HepG2 (cell line): Measurements from ENCODE around the gene LRP5. TPM values are rescaled to one million over a fixed set of nuclear protein-coding genes. Genes with fewer than 3 reads are reported as not detected.

Experiments used
- ATAC-seq: fragments of 200-7000 bp; cut with Tn5 transposase; 3 replicates; pipeline ENCODE4 v1.9.1; 2020; ENCODE audit warnings: mild to moderate bottlenecking, moderate library complexity
- BruUV-seq: library from RNA; stranded (reverse); fragments of 400-500 nt; replicated peaks from 2 replicates; lab custom pipeline; 2021; lab: Mats Ljungman, UMichigan
- CTCF ChIA-PET: fragments of 300-600 bp; formaldehyde crosslinking; extraction: SDS; loops from one replicate; lab custom pipeline; 2021; ENCODE audit warnings: low total read pairs, inconsistent platforms, low intra/inter-chr PET ratio; lab: Yijun Ruan, JAX
- POLR2A ChIA-PET: fragments of 350-600 bp; sonication (Branson Sonifier 250); formaldehyde crosslinking; loops from one replicate; lab custom pipeline; 2020; ENCODE audit warnings: antibody characterized with exemption, inconsistent platforms; lab: Yijun Ruan, JAX
- DNase-seq: peaks from one replicate; pipeline ENCODE4 v3.0.0-alpha.2; 2015; ENCODE audit warnings: low spot score
- FAIRE-seq: peaks from 3 replicates; lab custom pipeline; 2011; peaks lifted over from hg19 to GRCh38; lab: Jason Lieb, UNC
- H2AFZ ChIP-seq: one replicate; pipeline ENCODE4 v1.6.1; 2011; ENCODE audit warnings: low read length, inconsistent platforms
- H3K27ac ChIP-seq: fragments of 300-600 bp; 3 replicates; pipeline ENCODE4 v1.8.0; 2011; ENCODE audit warnings: mixed run types, mild to moderate bottlenecking, mixed read lengths, low read length, inconsistent platforms; ENCODE audit not compliant: insufficient read depth; ENCODE audit errors: extremely low read length
- H3K27me3 ChIP-seq, 2 experiments: fragments of 200-600 bp in 1 of 2; 2 replicates in 1 of 2; 3 replicates in 1 of 2; pipeline versions ENCODE4 v1.6.0 to v1.8.0; 2011; ENCODE audit warnings: low read length in 2 of 2, mild to moderate bottlenecking in 2 of 2, moderate library complexity in 2 of 2, inconsistent platforms in 1 of 2; ENCODE audit not compliant: insufficient read depth in 2 of 2, control insufficient read depth in 1 of 2
- H3K36me3 ChIP-seq, 2 experiments: fragments of 200-600 bp in 1 of 2; replicated peaks in 1 of 2; 2 replicates in 1 of 2; 3 replicates in 1 of 2; pipeline versions ENCODE4 v1.5.1 to v1.8.0; 2011; ENCODE audit warnings: low read length in 2 of 2, inconsistent platforms in 1 of 2; ENCODE audit not compliant: insufficient read depth in 2 of 2, control insufficient read depth in 1 of 2
- H3K4me1 ChIP-seq: 2 replicates; pipeline ENCODE4 v1.5.1; 2012; ENCODE audit warnings: low read length, inconsistent platforms; ENCODE audit not compliant: insufficient read depth
- H3K4me2 ChIP-seq: 2 replicates; pipeline ENCODE4 v1.6.0; 2011; ENCODE audit warnings: low read depth, low read length, inconsistent platforms
- H3K4me3 ChIP-seq, 3 experiments: fragments of 200-600 bp in 1 of 3; sonication (generic), shearing (Covaris generic) in 1 of 3; replicated peaks in 1 of 3; 2 replicates each; pipeline ENCODE4 v1.5.1; 2011 to 2016; ENCODE audit warnings: low read length in 3 of 3, inconsistent platforms in 2 of 3, low read depth in 2 of 3, mild to moderate bottlenecking in 2 of 3, control low read depth in 1 of 3, mixed read lengths in 1 of 3; ENCODE audit not compliant: insufficient read depth in 1 of 3
- H3K79me2 ChIP-seq: one replicate; pipeline ENCODE4 v1.6.1; 2011; ENCODE audit warnings: low read length, inconsistent platforms; ENCODE audit not compliant: insufficient read depth
- H3K9ac ChIP-seq: 2 replicates; pipeline ENCODE4 v1.6.0; 2011; ENCODE audit warnings: mild to moderate bottlenecking, low read depth, low read length, inconsistent platforms; ENCODE audit not compliant: insufficient read depth
- H3K9me3 ChIP-seq: 2 replicates; pipeline ENCODE4 v1.5.1; 2012; ENCODE audit warnings: mild to moderate bottlenecking, low read length
- H4K20me1 ChIP-seq: 2 replicates; pipeline ENCODE4 v1.6.0; 2011; ENCODE audit warnings: inconsistent platforms, mild to moderate bottlenecking, low read length, moderate library complexity; ENCODE audit not compliant: insufficient read depth
- AGO2 ChIP-seq: fragments of 200-400 bp; formaldehyde crosslinking; optimal IDR thresholded peaks from 2 replicates; pipeline ENCODE3; 2017; ENCODE audit warnings: mild to moderate bottlenecking, low read depth, low read length, moderate library complexity
- ATM ChIP-seq: fragments of 450-650 bp; IDR thresholded peaks from 2 replicates; pipeline ENCODE4 v1.7.1; 2017; ENCODE audit warnings: mild to moderate bottlenecking, borderline replicate concordance
- HMG20B ChIP-seq: conservative IDR thresholded peaks from 2 replicates; pipeline ENCODE4 v1.6.1; 2016; ENCODE audit warnings: missing genetic modification reagents, missing compliant biosample characterization
- HNRNPL ChIP-seq: fragments of 200-400 bp; formaldehyde crosslinking; IDR thresholded peaks from 2 replicates; pipeline ENCODE4 v1.6.1; 2017; ENCODE audit warnings: mild to moderate bottlenecking, low read depth, low read length
- SKI ChIP-seq: fragments of 450-650 bp; IDR thresholded peaks from one replicate; pipeline ENCODE4 v1.6.1; 2018; ENCODE audit warnings: mild to moderate bottlenecking; ENCODE audit not compliant: partially characterized antibody
- STAT5B ChIP-seq: sonication (generic); formaldehyde crosslinking; IDR thresholded peaks from 2 replicates; pipeline ENCODE4 v1.4.0; 2020; ENCODE audit warnings: missing genetic modification reagents
- TOPORS ChIP-seq: sonication (generic); formaldehyde crosslinking; IDR thresholded peaks from 2 replicates; pipeline ENCODE4 v1.8.0; 2023; ENCODE audit warnings: mild to moderate bottlenecking, missing genetic modification reagents
- ZBTB8A ChIP-seq: sonication (generic); formaldehyde crosslinking; IDR thresholded peaks from 2 replicates; pipeline ENCODE4 v1.4.0; 2020; ENCODE audit warnings: mild to moderate bottlenecking, low read depth, missing genetic modification reagents, borderline replicate concordance
- ZNF382 ChIP-seq: sonication (generic); formaldehyde crosslinking; IDR thresholded peaks from 2 replicates; pipeline ENCODE4 v1.5.0; 2020; ENCODE audit warnings: missing genetic modification reagents, mild to moderate bottlenecking, borderline replicate concordance
- ZNF44 ChIP-seq: sonication (generic); formaldehyde crosslinking; IDR thresholded peaks from 2 replicates; pipeline ENCODE4 v1.5.1; 2020; ENCODE audit warnings: mild to moderate bottlenecking, missing genetic modification reagents
- ZSCAN29 ChIP-seq: sonication (generic); formaldehyde crosslinking; conservative IDR thresholded peaks from 2 replicates; pipeline ENCODE4 v1.4.0; 2020; ENCODE audit warnings: mild to moderate bottlenecking, missing genetic modification reagents
- WGBS: methylation state at CpG from one replicate; pipeline ENCODE4 v1.1.6; 2017; ENCODE audit warnings: low lambda C conversion rate; 5-methylcytosine and 5-hydroxymethylcytosine counted together
- in situ Hi-C: cut with HindIII; loops from 2 replicates; pipeline ENCODE4 v1.10.0; 2017; ENCODE audit warnings: low pct_unique_long_range_greater_than_20kb; ENCODE audit not compliant: extremely low pct_ligation_motif_present
- intact Hi-C: fragments of 100-400 bp; cut with micrococcal nuclease; formaldehyde crosslinking; loops from one replicate; pipeline ENCODE4 v1.10.0; 2022; ENCODE audit not compliant: unreplicated experiment
- polyA plus RNA-seq, 8 experiments: library from polyadenylated mRNA; depleted of rRNA in 3 of 8; stranded (reverse) in 7 of 8; unstranded in 1 of 8; fragments of >200 nt; fragmentation: Illumina TruSeq in 4 of 8; extraction: Trizol in 4 of 8; gene quantifications; 2 replicates each; pipeline versions ENCODE4 v1.2.1 to v1.2.3, GENCODE V29; 2011 to 2016; ENCODE audit warnings: low read depth in 4 of 8, missing spikeins in 1 of 8, mixed read lengths in 1 of 8; ENCODE audit not compliant: insufficient read depth in 1 of 8
- total RNA-seq, 5 experiments: library from RNA; depleted of rRNA; stranded (reverse); fragments of >200 nt; fragmentation: Illumina TruSeq; extraction: Trizol; gene quantifications; 2 replicates each; pipeline ENCODE4 v1.2.3, GENCODE V29; 2016; ENCODE audit warnings: low read depth in 1 of 5
- TF ChIP-seq, protein P1 (sequence below): sonication (generic); formaldehyde crosslinking; IDR thresholded peaks from 2 replicates; pipeline ENCODE4 v1.8.0; 2022; ENCODE audit warnings: mild to moderate bottlenecking, missing genetic modification reagents; ENCODE audit not compliant: insufficient replicate concordance
- TF ChIP-seq, protein P2 (sequence below): sonication (generic); formaldehyde crosslinking; IDR thresholded peaks from 2 replicates; pipeline ENCODE4 v1.8.0; 2022; ENCODE audit warnings: mild to moderate bottlenecking, missing genetic modification reagents

The LRP5 gene
- total and polyA plus RNA-seq, 2 of the 13 experiments (the other 11 are each of a cell fraction or from before 2014, with no cell fraction given): 40.4 to 64.0 TPM

- WGBS: 98% methylated on average over 35 of the region's 35 CpGs
- in situ Hi-C loops: no loop called here
- no peaks in the 10 kb centered on the region for H3K27me3 ChIP-seq
- ATAC-seq (no peak), DNase-seq (no peak), FAIRE-seq (no peak)
- no peak overlapping the region for H3K4me2 ChIP-seq
- no TSS peak for BruUV-seq
- no peaks in the 10 kb centered on the region for H3K9me3 ChIP-seq
- H3K9ac ChIP-seq: no peak overlapping the region
- H2AFZ ChIP-seq: no peak overlapping the region
- ChIA-PET CTCF (no interaction called here), POLR2A (no interaction called here)
- TF ChIP-seq ZBTB8A (CRISPR knock-in tag) (no peak), ZNF44 (CRISPR knock-in tag) (no peak), AGO2 (peak; percentile 55), HNRNPL (peak; percentile 89), ATM (no peak), STAT5B (CRISPR knock-in tag) (no peak), TOPORS (CRISPR knock-in tag) (no peak), ZSCAN29 (no peak), HMG20B (CRISPR knock-in tag) (no peak), SKI (no peak), ZNF382 (CRISPR knock-in tag) (no peak)
- TF ChIP-seq, protein P1, sequence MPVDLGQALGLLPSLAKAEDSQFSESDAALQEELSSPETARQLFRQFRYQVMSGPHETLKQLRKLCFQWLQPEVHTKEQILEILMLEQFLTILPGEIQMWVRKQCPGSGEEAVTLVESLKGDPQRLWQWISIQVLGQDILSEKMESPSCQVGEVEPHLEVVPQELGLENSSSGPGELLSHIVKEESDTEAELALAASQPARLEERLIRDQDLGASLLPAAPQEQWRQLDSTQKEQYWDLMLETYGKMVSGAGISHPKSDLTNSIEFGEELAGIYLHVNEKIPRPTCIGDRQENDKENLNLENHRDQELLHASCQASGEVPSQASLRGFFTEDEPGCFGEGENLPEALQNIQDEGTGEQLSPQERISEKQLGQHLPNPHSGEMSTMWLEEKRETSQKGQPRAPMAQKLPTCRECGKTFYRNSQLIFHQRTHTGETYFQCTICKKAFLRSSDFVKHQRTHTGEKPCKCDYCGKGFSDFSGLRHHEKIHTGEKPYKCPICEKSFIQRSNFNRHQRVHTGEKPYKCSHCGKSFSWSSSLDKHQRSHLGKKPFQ (CRISPR knock-in tag): no peak
- TF ChIP-seq, protein P2, sequence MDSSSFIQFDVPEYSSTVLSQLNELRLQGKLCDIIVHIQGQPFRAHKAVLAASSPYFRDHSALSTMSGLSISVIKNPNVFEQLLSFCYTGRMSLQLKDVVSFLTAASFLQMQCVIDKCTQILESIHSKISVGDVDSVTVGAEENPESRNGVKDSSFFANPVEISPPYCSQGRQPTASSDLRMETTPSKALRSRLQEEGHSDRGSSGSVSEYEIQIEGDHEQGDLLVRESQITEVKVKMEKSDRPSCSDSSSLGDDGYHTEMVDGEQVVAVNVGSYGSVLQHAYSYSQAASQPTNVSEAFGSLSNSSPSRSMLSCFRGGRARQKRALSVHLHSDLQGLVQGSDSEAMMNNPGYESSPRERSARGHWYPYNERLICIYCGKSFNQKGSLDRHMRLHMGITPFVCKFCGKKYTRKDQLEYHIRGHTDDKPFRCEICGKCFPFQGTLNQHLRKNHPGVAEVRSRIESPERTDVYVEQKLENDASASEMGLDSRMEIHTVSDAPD: no peak
- H3K27ac ChIP-seq: no peak overlapping the region
- H4K20me1 ChIP-seq: peaks cover 40% of the 10 kb centered on the region
- intact Hi-C loops: loop anchor here (5.0 kb wide), 1 partner anchor 54 kb away; no protein-coding TSS in a partner anchor
- H3K79me2 ChIP-seq: peaks cover 13% of the 10 kb centered on the region
- peaks cover 40% of the 10 kb centered on the region for H3K4me1 ChIP-seq
- no peak overlapping the region for H3K4me3 ChIP-seq
- H3K36me3 ChIP-seq: peaks cover 23 to 56% of the 10 kb centered on the region in 2 experiments; a peak in 4 of 5 replicates
Observed at GRCh38 chr11:68371171-68372041, 59.0 kb downstream of the LRP5 start.
